HG02852 (cell line): ENCODE measurements around the gene SYNM.

ENCODE experiments used
- ATAC-seq: cut with Tn5 transposase; IDR thresholded peaks from one replicate; pipeline ENCODE4 v1.9.1; 2021; ENCODE audit warnings: mild to moderate bottlenecking, moderate library complexity; ENCODE audit not compliant: unreplicated experiment

The SYNM gene

DNA sequence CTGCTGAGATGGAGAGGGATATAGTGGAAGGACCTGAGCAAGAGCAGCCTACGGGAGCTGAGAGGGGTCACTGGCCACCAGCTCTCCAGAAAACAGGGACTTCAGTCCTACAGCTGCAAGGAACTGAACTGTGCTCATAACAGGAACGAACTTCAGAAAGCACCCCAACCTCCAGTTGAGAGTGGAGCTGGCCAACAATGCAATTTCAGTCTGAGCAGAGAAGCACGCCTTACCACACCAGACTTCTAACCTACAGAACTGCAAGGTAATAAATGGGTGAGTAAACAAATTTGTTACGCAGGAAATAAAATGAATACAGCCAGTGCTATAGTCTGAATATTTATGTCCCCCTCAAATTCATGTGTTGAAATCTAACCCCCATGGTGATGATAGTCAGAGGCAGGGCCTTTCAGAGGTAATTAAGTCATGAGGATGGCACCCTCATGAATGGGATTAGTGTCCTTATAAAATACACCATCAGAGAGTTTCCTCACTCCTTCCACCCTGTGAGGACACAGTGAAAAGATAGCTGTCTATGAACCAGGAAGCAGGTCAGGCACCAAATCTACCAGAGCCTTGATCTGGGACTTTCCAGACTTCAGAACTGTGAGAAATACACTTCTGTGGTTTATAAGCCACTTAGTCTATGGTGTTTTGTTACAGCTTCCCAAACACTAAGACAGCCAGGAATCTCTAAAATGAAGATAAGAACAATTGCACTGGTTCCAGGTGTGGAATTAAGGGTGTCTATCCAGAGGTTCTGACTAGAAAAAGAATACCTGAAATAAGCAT is 58.6 kb downstream of the SYNM start:
- ATAC-seq: no peak

GRCh38 chr15:99164119-99164518 is 59.2 kb downstream of the SYNM start:
- no peak for ATAC-seq

- no peak for ATAC-seq
Measured at GRCh38 chr15:99165020-99165790, 60.3 kb downstream of the SYNM start.

DNA sequence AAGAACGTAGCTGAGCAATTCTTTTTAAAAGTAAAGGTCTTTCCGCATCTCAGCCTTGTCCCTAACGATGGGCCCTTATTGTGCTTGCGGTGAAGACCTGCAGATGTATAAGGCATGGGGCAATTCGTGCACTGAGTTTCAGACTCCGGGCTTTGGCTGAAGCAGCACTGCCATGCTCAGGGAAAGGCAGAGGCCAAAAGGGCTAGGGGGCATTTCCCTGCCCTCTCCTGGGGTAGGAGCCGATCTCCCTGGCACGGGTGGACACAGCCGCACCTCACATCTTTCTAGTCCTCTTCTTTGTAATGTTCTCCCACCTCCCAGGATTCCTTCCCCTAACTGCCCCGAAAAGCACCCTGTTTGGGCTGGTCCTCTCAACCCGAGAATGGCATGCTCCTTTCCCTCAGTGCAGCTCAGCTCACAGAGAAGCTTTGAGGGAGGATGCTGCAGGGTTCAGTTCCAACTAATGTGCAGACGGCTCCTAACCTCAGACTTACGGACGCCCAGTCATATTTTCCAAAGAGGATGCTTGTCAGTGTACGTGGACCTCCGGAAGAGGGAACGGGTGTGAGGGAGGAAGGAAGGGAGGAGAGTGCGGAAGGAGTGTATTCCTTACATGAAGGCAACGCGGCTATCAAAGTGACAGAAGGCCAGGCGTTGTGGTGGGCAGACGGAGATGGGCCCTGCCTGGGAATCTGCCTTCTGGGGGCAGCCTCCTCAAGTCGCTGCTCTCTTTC is 61.2 kb downstream of the SYNM start:
- ATAC-seq: no peak

- no peak for ATAC-seq
Measured at GRCh38 chr15:99167201-99167600, 62.3 kb downstream of the SYNM start.

- ATAC-seq: no peak
Measured at GRCh38 chr15:99167640-99168039, 62.8 kb downstream of the SYNM start.

GRCh38 chr15:99168601-99169580 is 64.0 kb downstream of the SYNM start:
- ATAC-seq: no peak

DNA sequence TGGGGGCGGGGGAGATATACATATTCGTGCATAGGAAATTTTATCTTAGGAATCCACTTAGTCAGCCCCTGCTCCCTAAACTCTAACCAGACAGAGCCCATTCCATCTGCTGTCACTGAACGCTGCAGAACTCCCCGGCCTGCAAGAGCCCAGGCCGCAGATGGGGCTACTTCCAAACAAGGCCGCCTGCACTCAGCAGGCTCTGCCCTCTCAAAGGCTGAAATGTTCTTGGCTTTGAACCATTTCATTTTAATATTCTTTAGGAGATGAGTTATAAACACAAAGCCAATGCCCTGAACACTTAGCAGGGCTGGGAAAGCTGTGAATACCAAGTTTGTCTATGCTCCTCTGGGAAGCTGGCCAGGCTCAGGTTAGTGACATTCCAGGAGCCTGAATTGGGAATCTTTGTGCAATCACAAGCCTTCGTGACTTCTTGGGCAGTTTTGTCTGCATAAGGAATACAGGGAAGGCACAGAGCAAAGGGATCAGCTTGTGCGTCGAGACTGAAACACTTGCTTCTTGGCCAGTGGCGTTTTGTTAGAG is 65.0 kb downstream of the SYNM start:
- ATAC-seq: no peak

GRCh38 chr15:99170476-99171065 is 65.7 kb downstream of the SYNM start:
- no peak for ATAC-seq

DNA sequence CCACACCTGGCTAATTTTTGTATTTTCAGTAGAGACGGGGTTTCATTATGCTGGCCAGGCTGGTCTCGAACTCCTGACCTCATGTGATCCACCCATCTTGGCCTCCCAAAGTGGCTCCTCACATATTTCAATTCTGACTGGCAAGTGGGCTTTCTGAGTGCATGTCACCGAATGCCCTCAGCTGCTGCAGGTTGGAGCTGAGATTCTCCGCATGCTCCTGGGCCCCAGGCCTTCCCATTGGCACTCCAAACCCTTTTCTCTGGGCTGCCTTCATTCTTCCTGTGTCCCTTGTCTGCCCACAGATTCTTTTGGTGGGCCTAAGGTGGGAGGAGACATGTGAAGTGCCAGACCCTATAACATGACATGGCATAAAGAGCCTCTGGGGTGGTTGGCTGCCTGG is 67.3 kb downstream of the SYNM start:
- ATAC-seq: no peak

DNA sequence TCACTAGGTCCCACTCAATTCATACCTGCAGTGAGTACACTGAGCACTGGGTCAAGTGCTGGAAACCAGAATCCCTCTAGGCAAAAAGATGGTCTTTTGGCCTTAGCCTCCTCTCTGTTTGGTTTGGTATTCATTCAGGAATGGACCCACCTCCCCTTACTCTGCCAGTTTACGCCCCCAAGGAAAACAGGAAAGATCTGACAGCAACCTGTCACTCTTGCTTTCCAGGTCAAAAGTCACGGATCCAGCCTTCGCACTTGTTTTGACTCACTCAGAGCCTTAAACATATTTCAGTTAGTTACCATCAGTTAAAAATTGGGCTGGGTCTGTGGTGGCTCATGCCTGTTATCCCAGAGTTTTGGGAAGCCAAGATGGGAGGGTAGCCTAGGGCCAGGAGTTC is 68.1 kb downstream of the SYNM start:
- ATAC-seq: no peak

- no peak for ATAC-seq
Measured at GRCh38 chr15:99174567-99175395, 69.9 kb downstream of the SYNM start.

DNA sequence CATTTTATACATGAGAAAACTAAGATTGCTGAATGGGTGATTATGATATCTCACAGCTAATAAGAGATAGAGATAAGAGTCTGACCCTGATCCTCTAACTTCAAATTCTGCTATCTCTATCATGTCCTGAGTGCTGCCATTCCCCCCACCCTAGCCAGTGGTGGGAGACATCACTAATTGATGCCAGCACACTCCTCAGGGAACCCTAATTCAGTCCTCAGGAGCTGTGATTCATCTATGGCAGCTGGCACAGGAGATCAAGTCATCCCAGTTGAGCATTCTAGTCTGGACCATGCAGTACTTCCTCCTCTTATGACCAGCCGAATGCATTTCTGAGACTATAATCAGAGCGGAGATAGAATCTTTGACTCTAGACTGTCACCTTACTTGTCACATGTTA is 71.9 kb downstream of the SYNM start:
- ATAC-seq: no peak

DNA sequence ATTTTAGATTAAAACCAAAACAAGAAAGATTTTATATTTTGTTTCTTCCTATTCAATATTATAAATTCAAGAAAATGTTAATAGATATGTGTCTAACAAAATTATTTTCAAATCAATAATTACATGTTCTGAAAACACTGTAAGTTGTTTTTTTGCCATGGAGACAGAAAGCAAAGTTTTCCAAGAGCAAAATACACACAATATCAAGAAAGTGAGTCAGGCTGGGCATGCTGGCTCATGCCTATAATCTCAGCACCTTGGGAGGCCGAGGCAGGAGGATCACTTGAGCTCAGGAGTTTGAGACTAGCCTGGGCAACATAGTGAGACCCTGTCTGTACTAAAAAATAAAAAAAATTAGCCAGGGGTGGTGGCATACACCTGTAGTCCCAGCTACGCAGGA is 72.8 kb downstream of the SYNM start:
- ATAC-seq: no peak

- ATAC-seq: no peak
Measured at GRCh38 chr15:99180086-99180963, 75.4 kb downstream of the SYNM start.

DNA sequence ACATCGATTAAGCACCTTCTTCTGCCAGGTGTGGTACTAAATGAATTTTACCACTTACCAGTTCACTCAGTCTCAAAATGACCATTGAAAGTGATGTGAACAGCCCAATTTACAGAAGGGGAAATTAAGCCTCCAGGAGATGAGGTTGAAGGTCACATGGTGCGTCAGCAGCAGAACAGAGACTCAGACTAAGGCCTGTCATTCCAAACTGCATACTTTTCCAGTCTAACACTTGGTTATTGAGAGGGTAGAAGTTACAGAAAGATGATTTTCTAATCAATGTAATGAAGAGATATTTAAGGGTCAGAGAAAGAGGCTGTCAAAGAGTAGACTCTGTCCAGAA is 76.1 kb downstream of the SYNM start:
- ATAC-seq: no peak

- no peak for ATAC-seq
Measured at GRCh38 chr15:99181545-99181971, 76.7 kb downstream of the SYNM start.

DNA sequence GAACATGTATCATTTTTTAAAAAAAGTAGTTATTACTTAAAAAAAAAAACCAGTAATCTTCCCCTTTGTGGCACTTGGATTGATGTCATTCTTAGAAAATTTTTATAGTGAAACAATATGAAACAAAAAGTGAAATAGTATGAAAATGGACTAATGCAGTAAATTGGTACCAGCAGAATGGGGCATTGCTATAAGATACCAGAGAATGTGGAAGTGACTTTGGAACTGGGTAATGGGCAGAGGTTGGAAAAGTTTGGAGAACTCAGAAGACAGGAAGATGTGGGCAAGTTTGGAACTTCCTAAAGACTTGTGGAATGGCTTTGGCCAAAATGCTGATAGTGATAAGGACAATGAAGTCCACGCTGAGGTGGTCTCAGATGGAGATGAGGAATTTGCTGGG is 77.9 kb downstream of the SYNM start:
- ATAC-seq: no peak
